ENCODE data around the gene DBET. TPM values are rescaled to one million over a fixed set of nuclear protein-coding genes. Genes with fewer than 3 reads are reported as not detected.
"Not testable (repeated sequence)": the region's sequence is repeated elsewhere in the genome, so short reads cannot be mapped to it uniquely, and the experiment has no call there.

Gene DBET
- total RNA-seq, result not detected

DNA sequence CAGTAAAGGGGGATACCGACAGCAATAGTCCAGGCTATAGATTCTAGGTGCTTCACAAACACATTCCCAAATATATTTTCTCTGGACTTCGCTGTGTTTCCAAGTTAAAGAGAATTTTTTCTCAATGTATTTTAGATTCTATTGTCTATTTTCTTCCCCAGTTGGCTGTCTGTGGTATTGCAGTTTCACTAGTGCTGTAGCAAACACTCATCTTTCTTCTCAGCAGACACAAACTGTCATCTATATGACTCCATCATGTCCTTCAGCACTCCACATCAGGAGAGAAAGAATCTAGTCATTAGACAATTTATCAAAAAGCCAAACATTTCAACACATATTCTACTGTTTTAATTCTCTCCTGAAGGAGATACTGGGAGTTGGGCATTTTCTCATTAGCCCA is at the start of gene DBET:
Gene DBET (plus strand): TSS at position 161 of the 400 bp plus-strand sequence.
- DNase-seq, result not testable (repeated sequence)

DNA sequence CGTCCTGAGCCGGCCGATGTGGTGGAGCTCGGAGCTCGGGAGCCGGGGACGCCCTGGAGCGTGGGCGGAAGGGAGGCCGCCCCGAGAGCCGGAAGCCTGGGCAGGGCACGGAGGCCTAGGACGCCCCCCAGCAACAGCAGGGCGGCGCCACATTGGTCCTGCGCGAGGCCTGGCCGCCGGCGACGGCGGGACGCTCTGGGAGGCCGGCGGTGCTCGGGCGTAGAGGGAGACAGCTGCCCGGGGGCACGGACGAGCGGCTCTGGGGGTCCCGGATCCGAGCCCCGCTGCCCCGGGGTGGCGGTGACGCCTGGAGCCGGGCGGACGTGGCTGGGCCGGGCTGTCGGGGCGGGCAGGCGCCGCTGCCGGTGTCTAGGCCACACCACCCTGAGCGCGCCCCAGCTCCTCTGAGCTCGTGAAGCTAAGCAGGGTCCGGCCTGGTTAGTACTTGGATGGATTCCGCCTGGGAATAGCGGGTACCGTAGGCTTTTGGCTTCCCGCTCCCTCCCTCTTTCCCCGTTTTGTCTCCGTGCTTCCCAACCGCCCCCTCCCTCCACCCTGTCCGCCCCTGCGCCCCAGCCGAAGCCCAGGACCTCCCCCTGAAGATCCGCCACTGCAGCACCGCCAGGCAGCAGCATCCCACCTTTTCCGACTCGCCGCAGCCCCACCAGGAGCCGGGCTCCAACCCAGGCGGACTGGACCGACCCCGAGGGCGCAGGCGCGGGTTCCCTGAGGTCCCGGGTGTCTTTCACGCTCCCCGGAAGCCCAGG is 49.3 kb upstream of the DBET start:
- peak; percentile 4 for DNase-seq

DNA sequence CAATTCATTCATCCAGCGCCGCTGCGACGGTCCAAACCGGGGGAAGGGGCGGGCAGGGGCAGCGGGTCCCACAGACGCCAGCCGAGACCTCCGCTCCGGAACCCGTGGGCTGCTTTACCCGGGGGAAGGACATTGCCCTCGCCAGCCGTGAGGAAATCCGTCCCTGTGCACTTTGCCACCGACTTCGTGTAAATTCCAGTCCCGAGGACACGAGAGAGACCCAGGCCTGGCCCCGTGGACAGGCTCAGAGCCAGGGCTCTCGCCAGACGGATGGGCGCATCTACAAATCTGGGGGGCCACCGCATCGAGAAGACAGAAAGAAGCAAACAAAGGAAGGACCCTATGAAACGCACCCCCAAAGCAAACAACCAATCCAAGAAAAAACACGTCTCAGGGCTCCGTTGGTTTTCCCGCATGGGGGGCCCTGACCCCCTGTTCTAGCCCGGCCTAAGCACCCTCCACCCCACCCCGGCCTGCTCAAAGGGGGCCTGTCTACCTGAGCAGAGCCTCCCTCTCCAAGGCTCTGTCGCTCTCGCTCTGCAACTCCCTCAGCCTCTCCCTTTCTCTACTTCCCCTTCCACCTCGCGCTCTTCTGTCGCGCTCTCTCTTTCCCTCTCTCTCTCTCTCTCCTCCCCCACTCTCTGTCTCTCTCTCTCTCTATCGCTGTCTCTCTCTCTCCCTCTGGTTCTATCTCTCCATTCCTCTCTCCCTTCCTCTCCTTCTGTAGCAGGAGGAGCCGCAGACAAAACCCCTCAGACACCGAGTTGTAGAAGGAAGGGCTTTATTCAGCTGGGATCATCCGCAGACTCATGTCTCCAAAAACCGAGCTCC is 48.5 kb upstream of the DBET start:
- no peak for DNase-seq

DNA sequence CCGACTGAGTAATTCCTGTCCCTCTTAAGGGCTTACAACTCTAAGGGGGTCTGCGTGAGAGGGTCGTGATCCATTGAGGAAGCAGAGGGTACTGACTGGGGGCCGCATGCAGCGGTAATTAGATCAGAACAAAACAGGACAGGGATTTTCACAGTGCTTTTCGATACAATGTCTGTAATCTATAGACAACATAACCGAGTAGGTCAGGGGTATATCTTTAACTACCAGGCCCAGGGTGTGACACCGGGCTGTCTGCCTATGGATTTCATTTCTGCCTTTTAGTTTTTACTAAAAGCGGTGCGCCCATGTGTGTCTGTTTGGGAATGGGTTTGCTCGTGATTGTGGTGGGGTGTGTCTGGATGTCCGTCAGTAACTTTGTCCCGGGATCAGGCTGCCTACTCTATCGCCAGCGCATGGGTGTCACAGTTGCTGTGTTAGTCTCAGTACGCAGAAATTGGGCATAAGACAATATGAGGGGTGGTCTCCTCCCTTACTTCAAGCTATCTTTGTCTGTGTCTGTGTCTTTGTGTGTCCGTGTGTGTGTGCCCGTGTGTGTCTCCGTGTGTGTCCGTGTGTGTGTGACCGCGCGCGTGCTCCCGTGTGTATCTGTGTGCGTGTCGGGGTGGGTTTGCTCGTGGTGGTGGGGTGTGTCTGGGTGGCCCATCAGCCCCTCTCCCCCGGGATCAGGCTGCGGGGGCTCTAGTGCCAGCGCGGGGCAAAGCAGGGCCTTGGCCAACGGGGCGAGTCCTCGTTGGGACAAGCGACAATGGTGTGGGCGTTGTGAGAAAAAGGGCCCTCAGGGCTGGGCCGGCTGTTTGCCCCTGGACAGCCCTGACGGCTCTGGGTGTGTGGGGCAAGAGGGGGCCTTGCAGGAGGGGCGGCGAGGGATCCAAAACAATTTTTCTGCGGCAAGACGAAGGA is 47.7 kb upstream of the DBET start:
- DNase-seq, result no peak

DNA sequence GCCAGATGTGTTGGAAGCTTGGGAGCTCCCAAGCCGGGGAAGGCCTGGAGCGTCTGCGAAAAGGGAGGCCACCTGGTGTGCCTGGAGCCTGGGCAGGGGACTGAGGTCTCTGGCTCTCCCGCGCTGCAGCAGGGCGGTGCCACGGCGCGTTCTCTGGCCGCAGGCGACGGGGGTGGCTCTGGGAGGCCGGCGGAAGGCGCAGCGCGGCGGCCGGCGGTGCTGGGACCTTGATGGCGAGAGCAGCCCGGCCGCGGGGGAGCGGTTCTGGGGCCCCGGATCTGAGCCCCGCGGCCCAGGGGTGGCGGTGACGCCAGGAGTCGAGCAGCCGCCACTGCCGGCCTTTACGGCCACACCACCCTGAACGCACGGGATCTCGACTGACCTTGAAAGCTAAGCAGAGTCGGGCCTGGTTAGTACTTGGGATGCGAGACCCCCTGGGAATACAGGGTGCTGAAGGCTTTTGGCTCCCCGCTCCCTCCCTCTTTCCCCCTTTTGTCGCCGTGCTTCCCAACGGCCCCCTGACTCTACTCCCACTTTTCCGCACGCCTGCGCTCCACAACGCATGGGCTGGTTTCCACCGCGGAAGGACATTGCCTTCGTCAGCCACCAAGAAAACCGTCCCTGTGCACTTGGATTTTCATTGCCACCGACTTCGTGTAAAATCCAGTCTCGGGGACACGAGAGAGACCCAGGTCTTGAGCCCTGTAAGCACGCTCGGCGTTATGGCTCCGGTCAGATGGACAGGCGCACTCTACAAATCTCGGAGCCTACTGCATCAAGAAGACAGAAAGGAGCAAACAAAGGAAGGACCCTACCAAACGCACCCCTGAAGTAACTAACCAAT is 46.7 kb upstream of the DBET start:
- peak; percentile 2 for DNase-seq

DNA sequence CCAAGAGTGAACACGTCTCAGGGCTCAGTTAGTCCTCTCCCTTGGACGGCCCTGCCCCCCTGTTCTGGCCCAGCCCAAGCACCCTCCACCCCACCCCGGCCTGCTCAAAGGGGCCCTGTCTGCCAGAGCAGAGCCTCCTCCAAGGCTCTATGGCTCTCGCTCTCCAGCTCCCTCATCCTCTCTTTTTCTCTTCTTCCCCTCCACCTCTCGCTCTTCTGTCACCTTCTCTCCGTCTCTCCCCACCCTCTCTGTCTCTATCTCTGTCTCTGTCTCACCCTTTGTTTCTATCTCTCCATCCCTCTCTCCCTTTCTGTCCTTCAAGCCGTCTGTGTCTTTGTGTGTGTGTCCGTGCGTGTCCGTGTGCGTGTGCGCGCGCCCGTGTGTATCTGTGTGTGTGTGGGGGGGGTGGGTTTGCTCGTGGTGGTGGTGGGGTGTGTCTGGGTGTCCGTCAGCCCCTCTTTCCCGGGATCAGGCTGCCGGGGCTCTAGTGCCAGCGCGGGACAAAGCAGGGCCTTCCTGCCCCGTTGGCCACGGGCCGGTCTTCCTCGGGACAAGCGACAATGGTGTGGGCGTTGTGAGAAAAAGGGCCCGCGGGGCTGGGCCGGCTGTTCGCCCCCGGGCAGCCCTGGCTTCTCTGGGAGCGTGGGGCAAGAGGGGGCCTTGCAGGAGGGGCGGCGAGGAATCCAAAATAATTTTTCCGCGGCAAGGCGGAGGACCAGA is 45.9 kb upstream of the DBET start:
- no peak for DNase-seq

DNA sequence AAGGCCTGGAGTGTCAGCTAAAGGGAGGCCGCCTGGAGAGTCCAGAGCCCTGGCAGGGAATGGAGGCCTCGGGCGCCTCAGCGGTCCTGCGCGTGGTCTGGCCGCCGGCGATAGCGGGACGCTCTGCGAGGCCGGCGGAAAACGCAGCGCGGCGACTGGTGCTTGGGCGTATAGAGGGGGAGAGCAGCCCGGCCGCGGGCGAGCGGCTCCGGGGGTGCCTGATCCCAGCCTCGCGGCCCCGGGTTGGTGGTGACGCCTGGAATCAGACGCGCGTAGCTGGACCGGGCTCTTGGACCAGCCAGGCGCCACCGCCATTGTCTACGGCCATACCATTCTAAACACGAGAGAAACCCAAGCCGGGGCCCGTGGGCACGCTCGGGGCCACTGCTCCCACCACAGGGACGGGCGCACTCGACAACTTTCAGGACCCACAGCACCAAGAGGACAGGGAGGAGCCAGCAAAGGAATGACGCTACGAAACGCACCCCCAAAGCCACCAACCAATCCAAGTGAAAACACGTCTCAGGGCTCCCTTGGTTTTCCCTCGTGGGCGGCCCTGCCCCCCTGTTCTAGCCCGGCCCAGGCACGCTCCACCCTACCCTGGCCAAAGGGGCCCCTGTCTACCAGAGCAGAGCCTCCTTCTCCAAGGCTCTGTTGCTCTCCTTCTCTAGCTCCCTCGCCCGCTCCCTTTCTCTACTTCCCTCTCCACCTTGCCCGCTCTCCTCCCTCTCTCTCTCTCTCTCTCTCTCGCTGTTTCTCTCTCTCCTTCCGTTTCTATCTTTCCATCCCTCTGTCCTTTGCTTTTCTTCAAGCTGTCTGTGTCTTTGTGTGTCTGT is 45.1 kb upstream of the DBET start:
- peak; percentile 2 for DNase-seq

DNA sequence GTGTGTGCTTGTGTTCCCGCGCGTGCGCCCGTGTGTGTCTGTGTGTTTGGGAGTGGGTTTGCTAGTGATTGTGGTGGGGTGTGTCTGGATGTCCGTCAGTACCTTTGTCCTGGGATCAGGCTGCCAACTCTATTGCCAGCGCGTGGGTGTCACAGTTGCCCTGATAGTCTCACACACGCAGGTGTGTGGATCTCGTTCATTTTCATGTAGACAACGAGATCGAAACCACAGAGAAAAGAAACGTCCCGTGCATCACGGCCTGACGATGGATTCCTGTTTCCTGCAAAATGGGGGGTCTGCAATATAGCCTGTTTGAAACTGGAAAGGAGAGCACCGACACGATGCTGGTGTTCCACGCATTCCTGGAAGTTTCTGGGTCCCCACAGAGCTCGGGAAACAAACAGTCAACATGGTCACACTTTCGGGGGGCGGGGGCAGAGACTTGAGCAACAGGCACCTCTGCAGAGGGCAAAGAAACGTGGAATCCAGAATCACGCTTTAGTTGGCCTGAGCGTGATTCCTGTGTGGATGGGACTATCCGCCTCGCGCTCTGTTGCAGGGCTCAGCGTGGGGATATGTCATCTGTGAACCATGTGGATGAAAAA is 44.3 kb upstream of the DBET start:
- peak; percentile 2 for DNase-seq

DNA sequence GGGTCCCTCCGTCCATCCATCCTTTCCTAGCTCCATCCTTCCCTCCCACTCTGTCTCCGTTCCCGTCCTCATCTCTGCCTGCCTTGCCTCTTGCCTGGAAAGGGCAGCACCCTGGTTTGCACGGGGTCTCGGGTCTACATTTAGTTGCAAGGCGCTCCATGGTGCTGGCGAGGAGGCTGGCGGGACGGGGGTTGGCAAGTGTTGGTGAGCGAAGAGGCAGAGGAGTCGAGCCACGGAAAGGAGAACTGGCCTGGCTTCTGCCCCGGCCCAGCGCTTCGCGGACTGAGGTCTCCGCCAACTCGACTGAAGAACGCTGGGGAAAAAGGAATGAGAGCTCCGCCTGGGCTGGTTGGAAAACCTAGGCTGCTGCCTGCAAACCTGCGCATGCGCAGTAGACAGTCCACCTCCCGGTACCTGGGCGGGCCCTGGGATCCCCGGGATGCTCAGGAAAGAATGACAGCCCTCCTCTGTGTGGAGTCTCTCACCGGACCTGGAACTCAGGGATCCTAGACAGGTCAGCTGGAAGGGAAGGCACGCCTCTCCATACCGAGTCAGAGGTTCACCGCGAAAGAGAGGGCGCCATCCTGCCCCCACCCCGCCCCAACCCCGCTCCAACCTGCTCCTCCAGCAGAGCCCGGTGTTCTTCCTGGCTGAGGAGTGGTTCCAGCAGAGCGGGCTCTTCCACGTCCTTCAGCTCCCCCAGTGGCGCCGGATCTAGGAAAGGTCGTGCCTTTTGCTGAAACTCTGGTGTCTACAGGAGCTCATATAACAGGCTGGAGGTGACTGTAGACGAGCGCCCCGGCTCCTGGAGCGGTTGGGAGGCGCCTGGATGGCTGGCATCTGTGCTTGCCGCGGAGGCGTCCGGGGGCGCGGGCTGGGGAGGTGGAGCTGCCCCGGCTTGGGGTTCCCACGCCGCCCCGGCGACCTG is 43.2 kb upstream of the DBET start:
- DNase-seq, result peak; percentile 58

DNA sequence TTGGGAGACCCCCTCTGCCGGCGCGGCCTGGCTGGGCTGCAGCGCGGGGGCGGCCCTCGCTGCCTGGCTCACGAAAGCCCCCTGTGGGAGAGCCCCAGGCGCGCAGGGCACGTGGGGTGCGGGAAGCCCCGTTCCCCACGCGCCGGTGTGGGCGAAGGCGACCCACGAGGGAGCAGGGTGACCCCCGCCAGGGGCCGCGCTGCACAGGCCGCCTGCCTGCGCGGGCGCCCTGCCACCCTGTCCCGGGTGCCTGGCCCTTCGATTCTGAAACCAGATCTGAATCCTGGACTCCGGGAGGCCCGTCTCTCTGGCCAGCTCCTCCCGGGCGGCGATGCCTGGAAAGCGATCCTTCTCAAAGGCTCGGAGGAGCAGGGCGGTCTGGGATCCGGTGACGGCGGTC is 42.3 kb upstream of the DBET start:
- DNase-seq, result not testable (repeated sequence)

DNA sequence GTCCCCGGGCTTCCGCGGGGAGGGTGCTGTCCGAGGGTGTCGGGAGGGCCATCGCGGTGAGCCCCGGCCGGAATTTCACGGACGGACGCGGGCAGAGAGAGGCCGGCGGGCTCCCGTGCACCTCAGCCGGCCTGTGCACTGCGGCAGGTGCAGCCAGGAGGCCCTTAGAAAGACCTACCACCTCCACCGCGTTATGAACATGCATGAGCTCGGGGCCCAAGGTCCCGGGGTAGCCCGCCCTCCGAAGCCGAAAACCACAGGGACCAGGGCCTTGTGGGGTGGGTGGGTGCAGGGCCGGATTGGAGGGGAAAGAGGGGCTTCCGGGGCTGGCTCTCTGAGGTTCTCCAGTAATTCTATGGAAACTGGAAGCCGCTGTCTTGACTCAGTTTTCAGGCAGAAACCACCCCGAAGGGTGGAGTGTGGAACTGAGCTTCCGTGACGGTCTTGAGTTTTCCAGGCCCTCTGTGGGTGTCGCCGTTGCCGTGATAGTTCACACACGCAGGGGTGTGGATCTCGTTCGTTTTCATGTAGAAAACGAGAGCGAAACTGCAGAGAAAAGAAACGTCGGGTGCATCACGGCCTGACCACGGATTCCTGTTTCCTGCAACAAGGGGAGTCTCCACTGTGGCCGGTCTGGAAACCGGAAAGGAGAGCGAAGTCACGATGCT is 41.6 kb upstream of the DBET start:
- peak; percentile 1 for DNase-seq

DNA sequence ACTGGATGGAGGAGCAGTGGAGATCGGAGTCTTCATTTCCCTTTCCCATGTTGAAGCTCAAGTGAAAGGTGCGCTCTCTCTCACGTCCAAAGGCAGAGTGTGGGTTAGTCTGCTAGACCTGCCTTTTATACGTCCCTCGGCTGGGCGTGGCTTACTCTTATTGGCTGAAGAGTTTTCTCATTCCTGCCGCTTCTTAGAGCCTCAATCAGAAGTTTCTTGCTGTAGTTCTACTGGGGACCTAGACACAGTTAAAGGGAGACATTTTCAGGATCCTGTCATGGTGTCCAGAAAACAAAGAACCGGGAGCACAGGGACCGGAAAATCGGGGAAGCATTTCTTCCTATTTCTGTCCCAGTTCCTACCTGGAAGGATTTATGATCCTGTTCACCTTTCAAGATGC is 37.1 kb upstream of the DBET start, which contains the start of gene FRG2:
Gene FRG2 (minus strand): TSS at position 101 of the 400 bp plus-strand sequence. CDS start 52 bp downstream, at position 49.
- DNase-seq, result not testable (repeated sequence)

DNA sequence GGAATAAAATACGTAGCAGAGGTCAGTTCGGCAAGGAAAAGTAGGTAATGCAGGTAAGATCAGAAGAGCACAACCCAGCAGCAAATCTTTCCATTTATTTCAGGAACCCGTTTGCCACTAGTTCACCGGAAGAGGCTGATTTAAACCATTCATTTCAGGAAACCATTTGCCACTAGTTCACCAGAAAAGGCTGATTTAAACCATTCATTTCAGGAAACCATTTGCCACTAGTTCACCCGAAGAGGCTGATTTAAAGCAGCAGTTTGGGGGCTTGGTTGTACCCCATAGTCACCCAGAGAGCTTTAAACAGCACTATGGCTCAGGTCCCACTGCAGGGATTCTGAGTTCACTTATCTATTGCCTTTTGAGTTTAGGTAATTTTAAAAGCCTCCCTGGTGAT is 33.0 kb upstream of the DBET start:
- not testable (repeated sequence) for DNase-seq

DNA sequence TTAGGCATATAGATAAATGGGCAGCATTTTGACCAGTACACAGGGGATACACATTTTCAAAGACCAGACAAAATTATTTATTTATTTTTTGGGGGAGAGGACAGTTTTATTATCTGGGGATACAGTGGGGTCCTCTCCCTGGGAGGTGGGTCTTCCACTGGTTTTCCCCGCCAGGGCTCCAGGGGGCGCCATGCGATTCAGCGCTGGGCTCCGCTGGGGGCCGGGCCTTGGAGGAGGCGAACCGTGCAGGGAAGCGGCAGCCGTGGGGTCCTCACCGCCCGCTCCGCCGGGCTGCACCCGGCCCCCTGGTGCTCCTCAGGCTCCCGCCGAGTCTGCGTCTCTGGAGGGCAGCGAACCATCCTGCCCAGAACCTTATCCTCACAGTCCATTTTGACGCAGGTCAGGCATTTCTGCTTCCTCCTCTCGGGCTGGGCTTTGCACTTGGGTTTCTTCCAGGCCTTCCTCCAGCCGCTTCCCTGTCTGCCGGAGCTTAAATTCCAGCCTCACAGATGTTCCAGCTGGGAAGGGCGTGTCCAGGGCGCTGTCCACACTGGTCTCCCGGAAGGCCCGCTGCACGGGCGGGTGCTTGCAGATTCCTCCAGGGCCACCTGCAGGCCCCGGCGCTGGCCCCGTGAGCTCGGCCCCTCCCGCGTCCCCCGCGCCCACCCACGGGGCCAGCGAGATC is 26.5 kb upstream of the DBET start:
- not testable (repeated sequence) for DNase-seq

DNA sequence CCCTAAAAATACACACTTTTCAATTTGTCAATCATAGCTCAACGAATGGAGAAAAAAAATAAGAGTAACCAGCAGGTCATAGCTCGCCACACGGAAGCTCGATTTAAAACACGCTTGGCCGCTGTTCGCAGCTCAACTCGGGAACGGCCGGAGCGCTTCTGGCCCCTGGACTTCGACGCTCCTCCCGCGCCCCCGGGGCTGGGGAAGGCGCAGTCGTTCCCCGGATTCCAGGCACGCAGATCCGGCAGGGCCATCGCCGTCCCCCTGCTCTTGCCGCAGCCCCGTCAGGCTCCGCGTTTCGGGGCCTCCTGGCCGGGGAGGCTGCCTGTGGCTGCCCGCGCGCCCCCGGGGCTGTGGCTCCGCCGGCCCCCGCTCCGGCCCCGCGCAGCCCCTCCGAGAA is 23.4 kb upstream of the DBET start:
- not testable (repeated sequence) for DNase-seq

DNA sequence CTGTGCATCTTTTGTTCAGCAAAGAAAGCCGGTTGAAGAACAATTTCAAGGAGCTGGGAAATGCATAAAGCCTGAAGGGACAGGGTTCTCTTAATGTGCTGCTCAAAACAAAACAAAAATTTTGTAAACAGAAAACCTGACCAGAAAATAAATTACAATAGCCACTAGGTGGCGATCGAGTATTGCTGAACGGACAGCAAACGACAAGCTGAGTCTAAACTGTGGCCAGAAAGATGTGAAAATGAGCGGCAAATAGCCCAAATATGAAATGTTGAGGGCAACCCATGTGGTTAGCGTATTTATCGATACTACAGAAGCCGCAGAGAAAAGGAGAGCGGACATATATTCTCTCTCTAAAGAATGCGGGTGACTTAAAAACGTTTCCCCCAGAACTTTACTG is 16.7 kb upstream of the DBET start:
- not testable (repeated sequence) for DNase-seq
